GM18861 (cell line): ENCODE measurements around the gene DGCR6L.
"Not testable (repeated sequence)": the region's sequence is repeated elsewhere in the genome, so short reads cannot be mapped to it uniquely, and the experiment has no call there.

Experiments used
- ATAC-seq: cut with Tn5 transposase; IDR thresholded peaks from one replicate; pipeline ENCODE4 v1.9.1; 2021; ENCODE audit not compliant: unreplicated experiment

The DGCR6L gene

GRCh38 chr22:20277936-20278635 lies 41.8 kb downstream of the DGCR6L start:
- not testable (repeated sequence) for ATAC-seq

GRCh38 chr22:20276468-20276867 lies 43.4 kb downstream of the DGCR6L start:
- ATAC-seq = no peak

- no peak for ATAC-seq
These were observed 44.0 kb downstream of the DGCR6L start for GRCh38 chr22:20275836-20276235.

- not testable (repeated sequence) for ATAC-seq
These were observed 44.5 kb downstream of the DGCR6L start for GRCh38 chr22:20275325-20275724.

- not testable (repeated sequence) for ATAC-seq
These were observed 45.5 kb downstream of the DGCR6L start for GRCh38 chr22:20274374-20274773.

GRCh38 chr22:20273758-20274181 lies 46.1 kb downstream of the DGCR6L start:
- no peak for ATAC-seq

- no peak for ATAC-seq
These were observed 47.2 kb downstream of the DGCR6L start for GRCh38 chr22:20272700-20273099.

- ATAC-seq = no peak
These were observed 47.7 kb downstream of the DGCR6L start for GRCh38 chr22:20272174-20272573.

- no peak for ATAC-seq
These were observed 48.5 kb downstream of the DGCR6L start for GRCh38 chr22:20271114-20271994.

- not testable (repeated sequence) for ATAC-seq
These were observed 49.4 kb downstream of the DGCR6L start for GRCh38 chr22:20270190-20271113.

- ATAC-seq = not testable (repeated sequence)
These were observed 50.2 kb downstream of the DGCR6L start for GRCh38 chr22:20269673-20270072.

- ATAC-seq = not testable (repeated sequence)
These were observed 50.7 kb downstream of the DGCR6L start for GRCh38 chr22:20269201-20269600.

- ATAC-seq = no peak
These were observed 51.4 kb downstream of the DGCR6L start, which contains the start of gene RTN4R for GRCh38 chr22:20268279-20269012. Gene RTN4R, minus strand, starts transcription at chr22:20268318. Its CDS starts 226 bp downstream, at chr22:20268092.

- ATAC-seq = no peak
These were observed 52.2 kb downstream of the DGCR6L start for GRCh38 chr22:20267441-20268278.

GRCh38 chr22:20266667-20267440 lies 53.0 kb downstream of the DGCR6L start:
- not testable (repeated sequence) for ATAC-seq

GRCh38 chr22:20265772-20266666 lies 53.8 kb downstream of the DGCR6L start:
- not testable (repeated sequence) for ATAC-seq
